ENCODE measurements around the gene KBTBD6. TPM values are rescaled to one million over a fixed set of nuclear protein-coding genes. Genes with fewer than 3 reads are reported as not detected.
"Not testable (repeated sequence)": the region's sequence is repeated elsewhere in the genome, so short reads cannot be mapped to it uniquely, and the experiment has no call there.

KBTBD6 gene
- total RNA-seq, result 7.0 TPM

GRCh38 chr13:41132512-41133152 is at the start of gene KBTBD6:
KBTBD6 (minus strand) TSS chr13:41132802; CDS start chr13:41132511, 291 bp downstream.
- peak; percentile 96 for DNase-seq (ENCODE audit: low spot score)

GRCh38 chr13:41182231-41182630 is 49.6 kb upstream of the KBTBD6 start:
- no peak for DNase-seq (ENCODE audit: low spot score)

- DNase-seq (ENCODE audit: low spot score), result no peak
Measured at GRCh38 chr13:41179593-41180250, 47.1 kb upstream of the KBTBD6 start.

- DNase-seq (ENCODE audit: low spot score), result no peak
Measured at GRCh38 chr13:41178040-41178439, 45.4 kb upstream of the KBTBD6 start.

- DNase-seq (ENCODE audit: low spot score), result no peak
Measured at GRCh38 chr13:41177616-41178015, 45.0 kb upstream of the KBTBD6 start.

- not testable (repeated sequence) for DNase-seq (ENCODE audit: low spot score)
Measured at GRCh38 chr13:41175576-41175975, 43.0 kb upstream of the KBTBD6 start.

GRCh38 chr13:41162151-41162550 is 29.5 kb upstream of the KBTBD6 start:
- DNase-seq (ENCODE audit: low spot score), result no peak

GRCh38 chr13:41159174-41159573 is 26.6 kb upstream of the KBTBD6 start:
- no peak for DNase-seq (ENCODE audit: low spot score)

- no peak for DNase-seq (ENCODE audit: low spot score)
Measured at GRCh38 chr13:41157048-41157717, 24.6 kb upstream of the KBTBD6 start.

GRCh38 chr13:41156620-41157019 is 24.0 kb upstream of the KBTBD6 start:
- DNase-seq (ENCODE audit: low spot score), result no peak

- DNase-seq (ENCODE audit: low spot score), result no peak
Measured at GRCh38 chr13:41154042-41154441, 21.4 kb upstream of the KBTBD6 start.

GRCh38 chr13:41152005-41152404 is 19.4 kb upstream of the KBTBD6 start:
- no peak for DNase-seq (ENCODE audit: low spot score)

- no peak for DNase-seq (ENCODE audit: low spot score)
Measured at GRCh38 chr13:41150058-41150457, 17.5 kb upstream of the KBTBD6 start.

- DNase-seq (ENCODE audit: low spot score), result no peak
Measured at GRCh38 chr13:41148419-41149283, 16.0 kb upstream of the KBTBD6 start.

- DNase-seq (ENCODE audit: low spot score), result no peak
Measured at GRCh38 chr13:41145136-41145908, 12.7 kb upstream of the KBTBD6 start.

GRCh38 chr13:41144576-41144975 is 12.0 kb upstream of the KBTBD6 start:
- no peak for DNase-seq (ENCODE audit: low spot score)

- no peak for DNase-seq (ENCODE audit: low spot score)
Measured at GRCh38 chr13:41139296-41139966, 6.8 kb upstream of the KBTBD6 start.

GRCh38 chr13:41137951-41138350 is 5.3 kb upstream of the KBTBD6 start:
- DNase-seq (ENCODE audit: low spot score), result no peak

- DNase-seq (ENCODE audit: low spot score), result no peak
Measured at GRCh38 chr13:41137241-41137640, 4.6 kb upstream of the KBTBD6 start.

- DNase-seq (ENCODE audit: low spot score), result no peak
Measured at GRCh38 chr13:41136396-41137031, 3.9 kb upstream of the KBTBD6 start.

All from ureter (tissue), 1 donor.